ENCODE results near the gene ABHD17C. TPM values are rescaled to one million over a fixed set of nuclear protein-coding genes. Genes with fewer than 3 reads are reported as not detected.

The ABHD17C gene
- total RNA-seq, 1 donor = 11.6 TPM

DNA sequence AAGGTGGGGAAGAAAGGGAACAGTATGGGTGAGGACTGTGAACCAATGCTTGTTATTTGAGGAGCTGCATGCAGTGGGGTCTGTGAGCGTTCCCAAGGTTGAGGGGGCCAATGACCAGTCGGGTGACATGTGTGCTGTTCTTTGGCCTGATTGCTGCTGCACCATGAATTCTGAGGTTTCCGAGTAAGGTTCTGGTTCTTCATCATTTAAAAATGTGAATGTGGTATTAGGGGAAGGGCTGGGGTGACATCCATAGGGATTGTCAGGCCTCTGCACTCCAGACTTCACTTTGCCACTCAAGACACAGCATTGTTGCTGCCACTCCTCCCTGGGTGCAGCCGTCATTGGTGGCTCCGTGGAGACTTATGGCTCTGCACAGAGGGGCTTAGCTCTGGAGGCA, 32.5 kb downstream of the ABHD17C start:
- Histone ChIP-seq H3K4me3 (ENCODE audit: insufficient read depth, low read length) (no peak overlapping the region), H3K79me2 (ENCODE audit: insufficient read depth, low read length) (peaks cover 70% of the 10 kb centered on the region), H3K4me1 (ENCODE audit: insufficient read depth, low read length) (peaks cover 5% of the 10 kb centered on the region), H3K27me3 (ENCODE audit: insufficient read depth, low read length) (no peaks in the 10 kb centered on the region), H2AFZ (ENCODE audit: low read length) (no peak overlapping the region), H3K36me3 (ENCODE audit: insufficient read depth, low read length) (peaks cover 2% of the 10 kb centered on the region), H3K4me2 (ENCODE audit: insufficient read depth, low read length) (no peak overlapping the region), H3K27ac (ENCODE audit: low read depth, low read length) (no peak overlapping the region), H3K9me3 (ENCODE audit: low read depth, low read length) (no peaks in the 10 kb centered on the region), H4K20me1 (ENCODE audit: insufficient read depth, low read length) (peaks cover 19% of the 10 kb centered on the region)
- DNase-seq (ENCODE audit: insufficient read length, low spot score, missing footprints) = no peak
- no peak for TF ChIP-seq CTCF (IDR thresholded peaks at IDR 0.05; ENCODE audit: extremely low read depth, low read depth, low read length)

GRCh38 chr15:80730387-80730786, 35.3 kb downstream of the ABHD17C start:
- H3K27ac ChIP-seq (ENCODE audit: low read depth, low read length) = no peak overlapping the region
- H3K4me1 ChIP-seq (ENCODE audit: insufficient read depth, low read length) = peaks cover 5% of the 10 kb centered on the region
- H2AFZ ChIP-seq (ENCODE audit: low read length) = no peak overlapping the region
- H3K4me2 ChIP-seq (ENCODE audit: insufficient read depth, low read length) = no peak overlapping the region
- DNase-seq (ENCODE audit: insufficient read length, low spot score, missing footprints) = no peak
- H4K20me1 ChIP-seq (ENCODE audit: insufficient read depth, low read length) = peaks cover 20% of the 10 kb centered on the region
- TF ChIP-seq CTCF (IDR thresholded peaks at IDR 0.05; ENCODE audit: extremely low read depth, low read depth, low read length) = no peak
- H3K9me3 ChIP-seq (ENCODE audit: low read depth, low read length) = no peaks in the 10 kb centered on the region
- H3K27me3 ChIP-seq (ENCODE audit: insufficient read depth, low read length) = no peaks in the 10 kb centered on the region
- no peak overlapping the region for H3K4me3 ChIP-seq (ENCODE audit: insufficient read depth, low read length)
- H3K36me3 ChIP-seq (ENCODE audit: insufficient read depth, low read length) = peaks cover 2% of the 10 kb centered on the region
- H3K79me2 ChIP-seq (ENCODE audit: insufficient read depth, low read length) = peaks cover 63% of the 10 kb centered on the region

DNA sequence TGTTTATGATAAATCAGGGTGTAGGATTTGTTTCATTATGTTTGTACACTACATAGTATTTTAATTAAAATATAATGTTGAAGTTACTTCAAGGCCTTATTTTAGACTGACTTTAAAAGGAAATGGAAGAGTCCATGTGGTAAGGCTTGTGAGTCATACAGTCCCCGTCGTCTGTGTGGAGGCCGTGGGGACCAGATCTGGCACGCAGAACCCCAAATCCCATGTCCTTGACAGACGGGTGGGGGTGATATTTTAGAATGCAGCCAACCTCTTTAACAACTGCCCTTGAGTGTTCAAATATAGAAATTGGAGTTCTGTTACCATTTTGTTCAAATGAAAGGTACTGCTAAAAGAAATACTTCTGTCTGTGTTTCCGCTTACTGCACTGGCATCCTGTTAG, 35.8 kb downstream of the ABHD17C start:
- no peaks in the 10 kb centered on the region for H3K9me3 ChIP-seq (ENCODE audit: low read depth, low read length)
- H3K27ac ChIP-seq (ENCODE audit: low read depth, low read length) = no peak overlapping the region
- DNase-seq (ENCODE audit: insufficient read length, low spot score, missing footprints) = no peak
- peak overlapping the region; percentile 23 for H3K4me2 ChIP-seq (ENCODE audit: insufficient read depth, low read length)
- peaks cover 20% of the 10 kb centered on the region for H4K20me1 ChIP-seq (ENCODE audit: insufficient read depth, low read length)
- no peaks in the 10 kb centered on the region for H3K27me3 ChIP-seq (ENCODE audit: insufficient read depth, low read length)
- H3K79me2 ChIP-seq (ENCODE audit: insufficient read depth, low read length) = peaks cover 67% of the 10 kb centered on the region
- peaks cover 5% of the 10 kb centered on the region for H3K4me1 ChIP-seq (ENCODE audit: insufficient read depth, low read length)
- TF ChIP-seq CTCF (IDR thresholded peaks at IDR 0.05; ENCODE audit: extremely low read depth, low read depth, low read length) = no peak
- H2AFZ ChIP-seq (ENCODE audit: low read length) = no peak overlapping the region
- no peak overlapping the region for H3K4me3 ChIP-seq (ENCODE audit: insufficient read depth, low read length)
- H3K36me3 ChIP-seq (ENCODE audit: insufficient read depth, low read length) = no peaks in the 10 kb centered on the region

DNA sequence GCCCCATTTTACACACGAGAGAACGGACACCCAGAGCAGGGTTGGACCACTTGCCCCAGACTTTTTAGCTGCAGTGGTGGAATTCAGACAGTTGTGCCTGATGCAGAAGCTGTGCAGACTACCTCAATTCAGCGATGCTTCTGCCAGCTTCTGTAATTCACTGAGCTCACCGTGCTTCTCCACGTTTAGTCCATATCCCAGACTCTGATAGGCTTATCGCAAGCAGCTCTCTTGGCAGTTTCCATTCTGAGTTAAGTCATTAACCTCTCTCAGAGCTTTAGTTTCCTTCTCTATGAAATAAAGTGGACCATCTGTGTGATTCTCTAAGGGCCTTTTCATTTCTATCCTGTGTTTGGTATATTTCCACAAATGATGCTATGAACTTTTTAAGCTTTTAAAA, 37.1 kb downstream of the ABHD17C start:
- Histone ChIP-seq H3K4me3 (ENCODE audit: insufficient read depth, low read length) (no peak overlapping the region), H3K4me2 (ENCODE audit: insufficient read depth, low read length) (no peak overlapping the region), H4K20me1 (ENCODE audit: insufficient read depth, low read length) (peaks cover 20% of the 10 kb centered on the region), H3K9me3 (ENCODE audit: low read depth, low read length) (no peaks in the 10 kb centered on the region), H3K4me1 (ENCODE audit: insufficient read depth, low read length) (peaks cover 5% of the 10 kb centered on the region), H3K79me2 (ENCODE audit: insufficient read depth, low read length) (peaks cover 67% of the 10 kb centered on the region), H2AFZ (ENCODE audit: low read length) (no peak overlapping the region), H3K27me3 (ENCODE audit: insufficient read depth, low read length) (no peaks in the 10 kb centered on the region), H3K27ac (ENCODE audit: low read depth, low read length) (no peak overlapping the region), H3K36me3 (ENCODE audit: insufficient read depth, low read length) (no peaks in the 10 kb centered on the region)
- TF ChIP-seq CTCF (IDR thresholded peaks at IDR 0.05; ENCODE audit: extremely low read depth, low read depth, low read length) = no peak
- DNase-seq (ENCODE audit: insufficient read length, low spot score, missing footprints) = no peak

All from osteoblast (primary cell).